Epithelial cell of esophagus (primary cell): Measurements from ENCODE around the gene AHNAK.

Source experiments
- DNase-seq: peaks from one replicate; pipeline ENCODE4 v3.0.0; 2010; ENCODE audit warnings: low read depth
- H3K4me3 ChIP-seq: 2 replicates; pipeline ENCODE4 v1.5.1; 2011; ENCODE audit warnings: mild to moderate bottlenecking, low read length, control low read depth
- TF ChIP-seq, protein P1 (sequence below): IDR thresholded peaks from 2 replicates; pipeline ENCODE4 v1.5.1; 2011; ENCODE audit warnings: low read depth, mild to moderate bottlenecking, low read length, control low read depth, inconsistent platforms; ENCODE audit not compliant: insufficient read depth; ENCODE audit errors: missing control alignments

AHNAK gene

DNA sequence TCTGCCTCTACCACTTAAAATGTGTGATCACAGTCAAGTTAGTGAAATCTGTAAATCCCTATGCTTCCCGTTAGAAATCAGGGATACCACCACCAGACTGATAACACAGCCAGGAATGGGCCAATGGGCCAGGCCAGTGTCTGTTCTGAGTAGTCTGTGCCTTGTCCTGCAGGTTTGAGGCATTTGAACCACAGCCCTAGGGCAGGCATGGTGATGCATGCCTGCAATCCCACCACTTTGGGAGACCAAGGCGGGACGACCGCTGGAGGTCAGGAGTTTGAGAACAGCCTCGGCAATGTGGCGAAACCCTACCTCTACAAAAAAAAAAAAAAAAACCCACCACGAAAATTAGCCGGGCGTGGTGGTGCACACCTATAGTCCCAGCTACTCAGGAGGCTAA is 12.1 kb upstream of the AHNAK start:
- DNase-seq = no peak
- TF ChIP-seq, protein P1, sequence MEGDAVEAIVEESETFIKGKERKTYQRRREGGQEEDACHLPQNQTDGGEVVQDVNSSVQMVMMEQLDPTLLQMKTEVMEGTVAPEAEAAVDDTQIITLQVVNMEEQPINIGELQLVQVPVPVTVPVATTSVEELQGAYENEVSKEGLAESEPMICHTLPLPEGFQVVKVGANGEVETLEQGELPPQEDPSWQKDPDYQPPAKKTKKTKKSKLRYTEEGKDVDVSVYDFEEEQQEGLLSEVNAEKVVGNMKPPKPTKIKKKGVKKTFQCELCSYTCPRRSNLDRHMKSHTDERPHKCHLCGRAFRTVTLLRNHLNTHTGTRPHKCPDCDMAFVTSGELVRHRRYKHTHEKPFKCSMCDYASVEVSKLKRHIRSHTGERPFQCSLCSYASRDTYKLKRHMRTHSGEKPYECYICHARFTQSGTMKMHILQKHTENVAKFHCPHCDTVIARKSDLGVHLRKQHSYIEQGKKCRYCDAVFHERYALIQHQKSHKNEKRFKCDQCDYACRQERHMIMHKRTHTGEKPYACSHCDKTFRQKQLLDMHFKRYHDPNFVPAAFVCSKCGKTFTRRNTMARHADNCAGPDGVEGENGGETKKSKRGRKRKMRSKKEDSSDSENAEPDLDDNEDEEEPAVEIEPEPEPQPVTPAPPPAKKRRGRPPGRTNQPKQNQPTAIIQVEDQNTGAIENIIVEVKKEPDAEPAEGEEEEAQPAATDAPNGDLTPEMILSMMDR = no peak
- no peak overlapping the region for H3K4me3 ChIP-seq

DNA sequence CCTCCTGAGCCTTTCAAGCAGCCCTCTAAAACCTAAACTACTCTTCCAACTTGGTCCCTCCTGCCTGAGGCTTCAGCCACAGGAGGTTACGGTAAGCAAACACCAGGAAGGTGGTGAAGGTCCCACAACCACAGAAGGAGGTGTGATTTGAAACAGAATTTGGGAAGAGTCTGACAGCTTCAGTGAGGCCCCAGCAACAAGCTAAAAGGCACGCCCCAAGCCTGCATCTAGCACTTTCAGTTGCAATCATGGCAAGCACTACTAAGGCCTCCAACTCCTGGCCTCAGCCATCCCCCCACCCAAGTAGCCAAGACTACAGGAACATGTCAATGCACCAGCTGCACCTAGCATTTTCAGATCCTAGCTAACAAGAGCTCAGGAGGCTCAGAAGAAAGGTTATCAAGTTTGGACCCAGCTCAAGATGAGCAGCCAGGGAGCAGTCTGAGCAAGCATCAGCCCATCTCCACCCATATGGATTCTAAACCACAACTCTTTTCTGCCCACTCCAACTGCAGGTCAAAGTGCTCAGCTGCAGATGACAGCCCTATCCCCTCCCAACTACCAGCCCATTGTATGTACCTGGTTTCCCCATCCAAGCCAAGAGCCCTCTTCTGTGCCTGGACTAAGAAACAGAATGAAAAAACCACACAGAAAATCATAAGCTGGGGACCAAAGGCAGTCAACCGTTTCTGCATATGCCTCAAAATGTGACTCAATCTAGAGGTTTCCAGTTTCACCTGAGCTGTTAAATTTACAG is 10.4 kb upstream of the AHNAK start:
- DNase-seq = no peak
- TF ChIP-seq, protein P1 = no peak
- H3K4me3 ChIP-seq = no peak overlapping the region

DNA sequence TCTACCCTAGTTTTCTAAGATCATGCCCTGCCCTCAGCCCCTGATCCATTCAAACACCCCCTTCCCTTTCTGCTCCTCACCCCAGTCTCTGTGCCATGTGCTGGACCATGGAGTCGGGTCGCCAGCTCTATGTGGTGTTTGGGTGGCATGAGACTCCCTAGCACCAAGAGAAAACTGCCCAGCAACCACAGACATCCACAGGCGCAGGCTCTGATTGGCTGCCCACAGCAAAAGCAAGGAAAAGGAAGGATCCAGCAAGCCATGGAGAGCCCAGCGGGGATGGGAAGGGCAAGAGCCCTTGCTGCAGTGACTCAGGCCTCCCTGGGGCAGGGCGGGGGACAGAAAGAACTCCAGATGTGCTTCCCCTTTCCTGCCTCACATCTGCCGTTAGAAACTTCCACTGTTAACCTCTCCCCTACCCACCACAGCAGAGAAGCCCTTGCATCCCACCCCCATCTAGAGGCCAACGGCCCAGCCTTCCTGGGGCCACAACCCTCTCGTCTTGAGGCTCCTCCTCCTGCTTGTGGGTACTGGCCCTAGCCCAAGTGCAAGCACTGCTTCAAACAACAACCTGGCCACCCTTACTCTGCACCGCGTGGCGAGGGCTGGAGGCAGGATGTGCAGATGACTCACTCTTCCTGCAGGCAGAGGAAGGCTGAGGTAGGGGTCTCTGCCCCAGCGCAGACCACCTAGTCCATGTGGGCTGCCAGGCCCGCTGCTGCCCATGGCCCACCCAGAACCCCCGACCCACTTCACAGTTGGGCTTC is 9.7 kb upstream of the AHNAK start:
- TF ChIP-seq, protein P1 = no peak
- DNase-seq = peak; percentile 97
- H3K4me3 ChIP-seq = peak overlapping the region; percentile 1

DNA sequence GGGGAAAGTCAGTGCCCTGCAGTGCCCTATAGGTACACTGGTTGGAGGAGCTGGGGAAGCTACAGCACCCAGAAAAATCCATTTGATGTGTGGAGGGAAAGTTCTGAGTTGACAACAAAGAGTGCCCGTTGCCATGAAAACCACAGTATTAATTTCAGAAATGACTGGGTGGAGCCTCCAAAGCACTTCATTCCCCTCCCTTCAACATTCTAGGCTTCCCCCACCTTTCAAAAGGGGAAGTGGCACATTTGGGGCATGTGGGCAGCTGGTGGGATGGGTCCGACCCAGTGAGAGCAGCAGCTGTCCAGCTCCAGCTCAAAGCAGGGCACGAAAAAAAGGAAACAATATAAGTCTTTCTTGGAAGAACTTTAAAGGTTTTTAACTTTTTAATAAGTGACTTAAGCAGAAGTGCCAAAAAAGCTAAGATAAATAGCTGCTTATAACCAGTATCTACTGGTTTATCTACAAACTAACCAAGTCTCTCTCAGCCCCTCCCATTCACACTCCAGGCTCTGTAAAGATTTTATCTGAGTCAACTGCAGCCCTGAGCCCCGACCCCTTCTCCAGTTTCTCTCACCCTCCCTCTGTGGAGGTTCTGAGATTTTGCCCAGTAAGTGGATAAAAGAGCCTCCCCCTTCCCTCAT is 9.0 kb upstream of the AHNAK start:
- DNase-seq = no peak

DNA sequence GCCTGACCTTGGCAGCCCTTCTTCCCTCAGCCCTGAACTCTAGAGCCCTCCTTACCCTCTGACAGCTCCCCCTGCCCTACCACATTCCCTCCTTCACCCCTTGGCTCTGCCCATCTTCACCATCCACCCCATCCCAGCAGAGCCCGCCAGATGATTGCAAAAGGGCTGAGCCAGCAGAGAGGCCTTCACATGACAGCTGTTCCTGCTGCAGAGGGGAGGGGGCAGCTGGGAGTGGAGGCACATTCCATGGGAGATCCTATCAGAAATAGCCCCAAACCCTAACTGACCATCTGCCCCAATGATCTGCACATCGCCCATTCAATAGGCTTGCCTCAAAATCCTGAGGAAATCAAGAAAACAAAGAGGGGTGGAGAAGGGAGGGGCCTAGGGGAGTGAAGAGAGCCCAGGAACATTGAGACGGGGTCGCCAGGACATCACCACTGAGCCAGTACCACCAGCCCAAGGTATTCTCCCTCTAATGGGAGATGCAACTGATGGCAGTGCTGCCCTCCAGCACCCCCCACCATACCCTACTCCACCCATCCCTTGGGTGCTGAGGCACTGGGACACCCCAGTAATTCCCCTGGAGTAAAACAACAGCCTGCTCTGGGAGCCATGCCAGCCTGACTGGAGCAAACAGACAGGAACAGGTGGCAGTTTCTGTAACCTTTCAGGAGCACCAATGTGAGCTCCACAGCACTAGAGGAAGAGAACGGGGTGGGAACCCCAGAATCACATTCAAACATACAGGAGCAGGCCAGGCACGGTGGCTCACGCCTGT is 8.0 kb upstream of the AHNAK start:
- TF ChIP-seq, protein P1 = no peak
- H3K4me3 ChIP-seq = no peak overlapping the region
- DNase-seq = no peak

More for the DNA sequence above, 9.0 kb upstream of the AHNAK start:
- H3K4me3 ChIP-seq = peak overlapping the region; percentile 1
- TF ChIP-seq, protein P1 = no peak

DNA sequence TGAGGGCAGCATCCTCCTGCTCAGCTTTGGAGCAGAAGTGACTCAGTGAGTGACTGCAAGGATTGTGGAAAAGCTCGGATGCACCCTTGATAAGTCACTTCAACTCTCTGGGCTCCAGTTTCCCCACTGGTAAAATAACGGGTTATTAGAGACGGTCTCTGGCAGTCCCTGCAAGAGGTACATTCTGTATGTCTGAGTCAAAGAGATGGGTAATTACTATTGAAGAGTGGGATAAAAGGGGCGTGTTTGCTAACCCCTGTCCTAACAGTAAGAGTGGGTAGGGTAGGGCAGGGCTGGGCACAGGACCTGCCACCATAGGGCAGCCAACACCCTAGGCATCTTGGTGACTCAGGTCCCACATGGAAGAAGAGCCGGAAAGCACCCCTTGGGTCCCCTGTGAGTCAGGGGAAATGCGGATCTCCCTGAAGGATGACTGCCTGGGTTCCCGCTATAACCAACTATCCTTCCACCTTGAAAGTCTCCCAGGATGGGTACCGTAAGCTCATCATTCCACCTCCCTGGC is 7.3 kb upstream of the AHNAK start:
- TF ChIP-seq, protein P1 = no peak

More for the DNA sequence above, 7.3 kb upstream of the AHNAK start:
- peak; percentile 87 for DNase-seq
- no peak overlapping the region for H3K4me3 ChIP-seq
